HUES48 (cell line): ENCODE data around the gene TPM2.
"Not testable (repeated sequence)": the region's sequence is repeated elsewhere in the genome, so short reads cannot be mapped to it uniquely, and the experiment has no call there.

Source experiments
- H3K27ac ChIP-seq: one replicate; pipeline ENCODE4 v1.7.0; 2013; ENCODE audit warnings: low read depth, low read length, inconsistent platforms
- H3K27me3 ChIP-seq: 2 replicates; pipeline ENCODE4 v1.6.1; 2013; ENCODE audit warnings: mild to moderate bottlenecking, low read length; ENCODE audit not compliant: control insufficient read depth, insufficient read depth
- H3K36me3 ChIP-seq: 2 replicates; pipeline ENCODE4 v1.6.1; 2013; ENCODE audit warnings: low read length; ENCODE audit not compliant: control insufficient read depth, insufficient read depth
- H3K4me1 ChIP-seq: 2 replicates; pipeline ENCODE4 v1.6.1; 2013; ENCODE audit warnings: mild to moderate bottlenecking, low read length; ENCODE audit not compliant: control insufficient read depth, insufficient read depth
- H3K4me3 ChIP-seq: 2 replicates; pipeline ENCODE4 v1.5.1; 2013; ENCODE audit warnings: mild to moderate bottlenecking, low read depth, low read length
- H3K9ac ChIP-seq: 2 replicates; pipeline ENCODE4 v1.6.1; 2013; ENCODE audit warnings: mild to moderate bottlenecking, low read depth, low read length, moderate library complexity
- H3K9me3 ChIP-seq: 2 replicates; pipeline ENCODE4 v1.6.1; 2013; ENCODE audit warnings: low read length; ENCODE audit not compliant: control insufficient read depth, insufficient read depth

TPM2 gene

DNA sequence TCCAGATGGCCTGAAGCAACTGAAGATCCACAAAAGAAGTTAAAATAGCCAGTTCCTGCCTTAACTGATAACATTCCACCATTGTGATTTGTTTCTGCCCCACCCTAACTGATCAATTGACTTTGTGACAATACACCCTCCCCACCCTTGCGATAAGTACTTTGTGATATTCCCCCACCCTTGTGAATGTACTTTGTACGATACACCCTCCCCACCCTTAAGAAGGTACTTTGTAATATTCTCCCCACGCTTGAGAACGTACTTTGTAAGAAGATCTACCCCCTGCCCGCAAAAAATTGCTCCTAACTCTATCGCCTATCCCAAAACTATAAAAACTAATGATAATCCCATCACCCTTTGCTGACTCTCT, 52.9 kb downstream of the TPM2 start:
- H3K4me3 ChIP-seq, H3K4me1 ChIP-seq, H3K36me3 ChIP-seq, H3K9ac ChIP-seq, H3K27ac ChIP-seq, H3K27me3 ChIP-seq, H3K9me3 ChIP-seq: not testable (repeated sequence)

DNA sequence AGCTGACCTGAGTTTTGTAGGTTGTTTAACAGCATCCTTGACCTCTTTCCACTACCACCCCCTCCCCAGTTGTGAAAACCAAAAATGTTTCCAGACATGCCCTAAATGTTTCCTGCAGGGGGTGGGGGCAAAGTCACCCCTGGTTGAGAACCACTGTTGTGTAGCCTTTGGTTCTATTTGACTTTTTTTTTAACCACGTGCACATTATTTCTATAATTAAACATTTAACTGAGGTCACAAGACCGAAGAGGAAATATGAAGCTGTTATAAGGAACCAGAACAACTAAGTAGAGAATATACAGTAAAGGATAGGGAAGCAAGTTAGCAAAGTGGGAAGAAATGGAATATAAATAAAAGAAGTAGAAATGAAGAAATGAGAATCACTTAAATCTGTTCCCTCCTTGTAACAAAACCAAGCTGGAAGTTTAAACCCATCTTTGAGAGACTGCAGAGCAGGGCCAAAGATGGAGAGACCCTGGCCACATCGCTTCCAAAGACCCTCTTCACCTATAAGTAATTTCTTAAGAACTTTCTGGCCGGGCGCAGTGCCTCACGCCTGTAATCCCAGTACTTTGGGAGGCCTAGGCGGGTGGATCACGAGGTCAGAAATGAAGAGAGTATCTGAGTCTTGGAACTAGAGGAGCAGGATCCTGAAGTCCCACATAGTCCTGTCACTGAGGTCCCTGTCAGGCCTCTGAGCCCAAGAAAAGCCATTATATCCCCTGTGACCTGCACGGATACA, 53.4 kb downstream of the TPM2 start:
- no peak overlapping the region for H3K9ac ChIP-seq
- no peak overlapping the region for H3K4me3 ChIP-seq
- no peak overlapping the region for H3K27ac ChIP-seq
- H3K9me3 ChIP-seq = no peaks in the 10 kb centered on the region
- no peaks in the 10 kb centered on the region for H3K36me3 ChIP-seq
- H3K27me3 ChIP-seq = no peaks in the 10 kb centered on the region
- no peaks in the 10 kb centered on the region for H3K4me1 ChIP-seq

DNA sequence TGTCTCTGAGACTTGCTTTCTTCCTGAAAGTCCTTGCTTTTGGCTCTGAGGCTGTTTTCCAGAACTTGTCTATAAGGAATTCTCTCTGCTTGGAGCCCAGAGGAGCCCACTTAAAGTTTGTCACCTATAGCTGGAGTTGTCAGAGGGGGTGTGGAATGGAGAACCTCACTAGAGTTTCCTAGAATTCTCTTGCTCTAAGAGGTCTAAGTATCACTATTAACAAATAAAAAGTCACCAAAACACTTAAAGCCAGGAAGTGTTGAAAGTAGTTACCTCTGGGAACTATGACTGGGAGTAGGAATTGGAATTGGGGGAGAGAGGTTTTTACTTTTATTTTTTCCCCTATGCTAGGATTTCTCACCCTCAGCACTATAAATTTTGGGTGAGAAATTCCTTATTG, 54.0 kb downstream of the TPM2 start:
- Histone ChIP-seq H3K36me3 (no peaks in the 10 kb centered on the region), H3K9me3 (no peaks in the 10 kb centered on the region), H3K27ac (no peak overlapping the region), H3K4me1 (no peaks in the 10 kb centered on the region), H3K9ac (no peak overlapping the region), H3K4me3 (no peak overlapping the region), H3K27me3 (no peaks in the 10 kb centered on the region)
